Activated CD4-positive, CD25-positive, alpha-beta regulatory T cell (primary cell): ENCODE data around the gene CXCL1.

Experiments used
- DNase-seq, 4 experiments: peaks; one replicate each; lab custom pipeline; 2025; lab: John Stamatoyannopoulos, UW

Gene CXCL1

GRCh38 chr4:73852771-73853170 is 16.4 kb upstream of the CXCL1 start:
- no peak for DNase-seq

GRCh38 chr4:73853246-73853704 is 15.9 kb upstream of the CXCL1 start, which contains the start of gene PF4V1:
PF4V1 (plus strand) TSS chr4:73853296; CDS start chr4:73853363, 67 bp downstream.
- DNase-seq, result no peak

- DNase-seq, result no peak
Observed at GRCh38 chr4:73853718-73854473, 15.3 kb upstream of the CXCL1 start.

GRCh38 chr4:73855406-73855805 is 13.8 kb upstream of the CXCL1 start:
- DNase-seq, result no peak

GRCh38 chr4:73856518-73856917 is 12.7 kb upstream of the CXCL1 start:
- DNase-seq, result no peak

GRCh38 chr4:73859614-73860088 is 9.5 kb upstream of the CXCL1 start:
- no peak for DNase-seq

- DNase-seq, result no peak
Observed at GRCh38 chr4:73860181-73860580, 9.0 kb upstream of the CXCL1 start.

GRCh38 chr4:73860917-73861316 is 8.3 kb upstream of the CXCL1 start:
- DNase-seq, result no peak

- no peak for DNase-seq
Observed at GRCh38 chr4:73862322-73862721, 6.9 kb upstream of the CXCL1 start.

- DNase-seq, result no peak
Observed at GRCh38 chr4:73864365-73864764, 4.8 kb upstream of the CXCL1 start.

GRCh38 chr4:73864961-73865360 is 4.2 kb upstream of the CXCL1 start:
- DNase-seq, result no peak

GRCh38 chr4:73865431-73866096 is 3.6 kb upstream of the CXCL1 start:
- no peak for DNase-seq

GRCh38 chr4:73866246-73866645 is 2.9 kb upstream of the CXCL1 start:
- no peak for DNase-seq

GRCh38 chr4:73867783-73868182 is 1.4 kb upstream of the CXCL1 start:
- no peak for DNase-seq

- DNase-seq, result no peak
Observed at GRCh38 chr4:73868206-73869129, 725 bp upstream of the CXCL1 start.

- DNase-seq, result no peak
Observed at GRCh38 chr4:73870260-73870659, 1.1 kb downstream of the CXCL1 start.

- no peak for DNase-seq
Observed at GRCh38 chr4:73870768-73871167, 1.6 kb downstream of the CXCL1 start.

GRCh38 chr4:73871511-73872310 is 2.5 kb downstream of the CXCL1 start:
- no peak for DNase-seq

GRCh38 chr4:73872316-73873108 is 3.3 kb downstream of the CXCL1 start:
- no peak for DNase-seq

- DNase-seq, result no peak
Observed at GRCh38 chr4:73874386-73874785, 5.2 kb downstream of the CXCL1 start.

GRCh38 chr4:73875401-73875800 is 6.2 kb downstream of the CXCL1 start:
- no peak for DNase-seq
